A673 (cell line): ENCODE data around the gene WLS.

Experiments used
- EZH2 ChIP-seq: fragments of 200-600 bp; sonication (generic); IDR thresholded peaks from 2 replicates; pipeline ENCODE4 v1.6.1; 2017; ENCODE audit warnings: borderline replicate concordance, low read depth, mild to moderate bottlenecking, mixed read lengths, antibody characterized with exemption, low read length; ENCODE audit not compliant: poor library complexity, severe bottlenecking
- TF ChIP-seq, protein P1 (sequence below): fragments of 300-800, 200-600 bp; sonication (generic); conservative IDR thresholded peaks from 2 replicates; pipeline ENCODE4 v1.5.1; 2017; ENCODE audit warnings: low read depth, mild to moderate bottlenecking, antibody characterized with exemption, low read length, moderate library complexity, mixed read lengths

- TF ChIP-seq EZH2: no peak
- TF ChIP-seq, protein P1, sequence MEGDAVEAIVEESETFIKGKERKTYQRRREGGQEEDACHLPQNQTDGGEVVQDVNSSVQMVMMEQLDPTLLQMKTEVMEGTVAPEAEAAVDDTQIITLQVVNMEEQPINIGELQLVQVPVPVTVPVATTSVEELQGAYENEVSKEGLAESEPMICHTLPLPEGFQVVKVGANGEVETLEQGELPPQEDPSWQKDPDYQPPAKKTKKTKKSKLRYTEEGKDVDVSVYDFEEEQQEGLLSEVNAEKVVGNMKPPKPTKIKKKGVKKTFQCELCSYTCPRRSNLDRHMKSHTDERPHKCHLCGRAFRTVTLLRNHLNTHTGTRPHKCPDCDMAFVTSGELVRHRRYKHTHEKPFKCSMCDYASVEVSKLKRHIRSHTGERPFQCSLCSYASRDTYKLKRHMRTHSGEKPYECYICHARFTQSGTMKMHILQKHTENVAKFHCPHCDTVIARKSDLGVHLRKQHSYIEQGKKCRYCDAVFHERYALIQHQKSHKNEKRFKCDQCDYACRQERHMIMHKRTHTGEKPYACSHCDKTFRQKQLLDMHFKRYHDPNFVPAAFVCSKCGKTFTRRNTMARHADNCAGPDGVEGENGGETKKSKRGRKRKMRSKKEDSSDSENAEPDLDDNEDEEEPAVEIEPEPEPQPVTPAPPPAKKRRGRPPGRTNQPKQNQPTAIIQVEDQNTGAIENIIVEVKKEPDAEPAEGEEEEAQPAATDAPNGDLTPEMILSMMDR: no peak
Observed at GRCh38 chr1:68213843-68214242, 18.5 kb downstream of the WLS start.
